ENCODE results near the gene PTHLH. TPM values are rescaled to one million over a fixed set of nuclear protein-coding genes. Genes with fewer than 3 reads are reported as not detected.
A peak's percentile ranks its signal among the peaks of the same experiment; 100 is the strongest.

PTHLH gene
- total and polyA plus RNA-seq, 2 experiments from 2014 or later, result not detected

GRCh38 chr12:27995406-27995805 lies 22.9 kb upstream of the PTHLH start:
- no peak overlapping the region for H3K27ac ChIP-seq (ENCODE audit: low read depth)
- Mint-ChIP-seq H3K36me3 (ENCODE audit: low read depth) (no peaks in the 10 kb centered on the region), H3K27me3 (ENCODE audit: insufficient read depth, low read depth, poor library complexity) (no peaks in the 10 kb centered on the region), H3K4me1 (peaks cover 14% of the 10 kb centered on the region; the same call in 2 of the 3 replicates), H3K4me3 (no peak overlapping the region), H3K27ac (no peak overlapping the region), H3K9me3 (no peaks in the 10 kb centered on the region)
- no peaks in the 10 kb centered on the region for H3F3A ChIP-seq (replicated peaks; ENCODE audit: low read depth)
- peak overlapping the region; percentile 63; the same call in 1 of the 2 replicates for H2AFZ ChIP-seq
- no peak overlapping the region for H3K4me3 ChIP-seq
- H3K9me2 ChIP-seq (ENCODE audit: insufficient read depth), result peaks cover 13% of the 10 kb centered on the region
- DNase-seq (ENCODE audit: low spot score) (no peak), ATAC-seq (no peak)
- H3K4me1 ChIP-seq (ENCODE audit: insufficient read depth), result peaks cover 4% of the 10 kb centered on the region; the same call in 1 of the 2 replicates
- H3K4me2 ChIP-seq, result no peak overlapping the region
- no peaks in the 10 kb centered on the region for H3K27me3 ChIP-seq (ENCODE audit: insufficient read depth)
- TF ChIP-seq NANOG (IDR thresholded peaks at IDR 0.05; ENCODE audit: borderline replicate concordance) (no peak), CTCF (conservative IDR thresholded peaks at IDR 0.05; ENCODE audit: low read depth in 2 of 2) (no peak)
- H3K36me3 ChIP-seq (ENCODE audit: insufficient read depth), result no peaks in the 10 kb centered on the region
- H4K20me1 ChIP-seq (replicated peaks; ENCODE audit: insufficient read depth), result no peaks in the 10 kb centered on the region
- H3K79me2 ChIP-seq (replicated peaks; ENCODE audit: insufficient read depth), result no peaks in the 10 kb centered on the region

- Histone ChIP-seq H2AFZ (no peak overlapping the region), H3K4me1 (ENCODE audit: insufficient read depth) (no peaks in the 10 kb centered on the region), H3K27ac (ENCODE audit: low read depth) (no peak overlapping the region), H3K79me2 (replicated peaks; ENCODE audit: insufficient read depth) (no peaks in the 10 kb centered on the region), H3K27me3 (ENCODE audit: insufficient read depth) (no peaks in the 10 kb centered on the region), H4K20me1 (replicated peaks; ENCODE audit: insufficient read depth) (no peaks in the 10 kb centered on the region), H3K4me3 (no peak overlapping the region), H3K36me3 (ENCODE audit: insufficient read depth) (no peaks in the 10 kb centered on the region), H3K4me2 (no peak overlapping the region), H3K9me2 (ENCODE audit: insufficient read depth) (peaks cover 6% of the 10 kb centered on the region), H3F3A (replicated peaks; ENCODE audit: low read depth) (no peaks in the 10 kb centered on the region)
- ATAC-seq, result no peak
- H3K4me3 Mint-ChIP-seq, result no peak overlapping the region
- no peaks in the 10 kb centered on the region for H3K9me3 Mint-ChIP-seq
- no peak for DNase-seq (ENCODE audit: low spot score)
- TF ChIP-seq ZNF114 (CRISPR knock-in tag; IDR thresholded peaks at IDR 0.05), result no peak
- TF ChIP-seq NANOG (IDR thresholded peaks at IDR 0.05; ENCODE audit: borderline replicate concordance), result no peak
- no peak for TF ChIP-seq CTCF (conservative IDR thresholded peaks at IDR 0.05; ENCODE audit: low read depth in 2 of 2)
- TF ChIP-seq EZH2 (IDR thresholded peaks at IDR 0.05; ENCODE audit: low read depth, unreplicated experiment), result no peak
- TF ChIP-seq ZNF331 (CRISPR knock-in tag; IDR thresholded peaks at IDR 0.05; ENCODE audit: low read depth), result no peak
- no peak for TF ChIP-seq ZNF462 (CRISPR knock-in tag; IDR thresholded peaks at IDR 0.05)
- no peak for TF ChIP-seq ETS1 (IDR thresholded peaks at IDR 0.05)
- no peak for TF ChIP-seq CREB1 (CRISPR knock-in tag; IDR thresholded peaks at IDR 0.05; ENCODE audit: low read depth)
- no peak for TF ChIP-seq JUNB (IDR thresholded peaks at IDR 0.05; ENCODE audit: unreplicated experiment)
- no peak for TF ChIP-seq POLR2AphosphoS5 (IDR thresholded peaks at IDR 0.05; ENCODE audit: low read depth)
- H3K36me3 Mint-ChIP-seq (ENCODE audit: low read depth), result no peaks in the 10 kb centered on the region
- no peak overlapping the region for H3K27ac Mint-ChIP-seq
- peaks cover under 1% of the 10 kb centered on the region for H3K27me3 Mint-ChIP-seq (ENCODE audit: insufficient read depth, low read depth, poor library complexity)
- no peaks in the 10 kb centered on the region for H3K4me1 Mint-ChIP-seq
Observed at GRCh38 chr12:27988594-27989233, 16.2 kb upstream of the PTHLH start.

Measured in GM23338 (cell line).